Effector memory CD4-positive, alpha-beta T cell (primary cell): ENCODE measurements around the gene GLRA3.
"Not testable (repeated sequence)": the region's sequence is repeated elsewhere in the genome, so short reads cannot be mapped to it uniquely, and the experiment has no call there.

Experiments used
- DNase-seq, 3 donors: peaks; one replicate each; pipeline ENCODE4 v3.0.0-alpha.2; 2020
- H3K27ac ChIP-seq: 2 replicates; pipeline ENCODE4 v1.7.0; 2013; ENCODE audit warnings: mild to moderate bottlenecking, low read length, moderate library complexity; ENCODE audit not compliant: insufficient read depth, poor library complexity, severe bottlenecking
- H3K27me3 ChIP-seq: replicated peaks from 2 replicates; pipeline ENCODE4 v1.7.0; 2013; ENCODE audit warnings: mild to moderate bottlenecking, low read length; ENCODE audit not compliant: insufficient read depth, control insufficient read depth, poor library complexity, severe bottlenecking
- H3K36me3 ChIP-seq: 2 replicates; pipeline ENCODE4 v1.7.0; 2013; ENCODE audit warnings: mild to moderate bottlenecking, low read length, moderate library complexity; ENCODE audit not compliant: control insufficient read depth, insufficient read depth
- H3K4me1 ChIP-seq: 2 replicates; pipeline ENCODE4 v1.7.0; 2013; ENCODE audit warnings: low read length, mild to moderate bottlenecking; ENCODE audit not compliant: control insufficient read depth, insufficient read depth, poor library complexity, severe bottlenecking
- H3K4me3 ChIP-seq: 2 replicates; pipeline ENCODE4 v1.7.0; 2013; ENCODE audit warnings: low read length, low read depth, mild to moderate bottlenecking; ENCODE audit not compliant: insufficient read depth, poor library complexity, severe bottlenecking
- H3K9me3 ChIP-seq: 2 replicates; pipeline ENCODE4 v1.7.0; 2013; ENCODE audit warnings: mild to moderate bottlenecking, low read length, moderate library complexity; ENCODE audit not compliant: control insufficient read depth
- total RNA-seq, 3 donors: gene quantifications; one replicate each; lab custom pipeline; 2026; lab: John Stamatoyannopoulos, UW

The GLRA3 gene
- total RNA-seq = 0 reads per million in 3 donors

DNA sequence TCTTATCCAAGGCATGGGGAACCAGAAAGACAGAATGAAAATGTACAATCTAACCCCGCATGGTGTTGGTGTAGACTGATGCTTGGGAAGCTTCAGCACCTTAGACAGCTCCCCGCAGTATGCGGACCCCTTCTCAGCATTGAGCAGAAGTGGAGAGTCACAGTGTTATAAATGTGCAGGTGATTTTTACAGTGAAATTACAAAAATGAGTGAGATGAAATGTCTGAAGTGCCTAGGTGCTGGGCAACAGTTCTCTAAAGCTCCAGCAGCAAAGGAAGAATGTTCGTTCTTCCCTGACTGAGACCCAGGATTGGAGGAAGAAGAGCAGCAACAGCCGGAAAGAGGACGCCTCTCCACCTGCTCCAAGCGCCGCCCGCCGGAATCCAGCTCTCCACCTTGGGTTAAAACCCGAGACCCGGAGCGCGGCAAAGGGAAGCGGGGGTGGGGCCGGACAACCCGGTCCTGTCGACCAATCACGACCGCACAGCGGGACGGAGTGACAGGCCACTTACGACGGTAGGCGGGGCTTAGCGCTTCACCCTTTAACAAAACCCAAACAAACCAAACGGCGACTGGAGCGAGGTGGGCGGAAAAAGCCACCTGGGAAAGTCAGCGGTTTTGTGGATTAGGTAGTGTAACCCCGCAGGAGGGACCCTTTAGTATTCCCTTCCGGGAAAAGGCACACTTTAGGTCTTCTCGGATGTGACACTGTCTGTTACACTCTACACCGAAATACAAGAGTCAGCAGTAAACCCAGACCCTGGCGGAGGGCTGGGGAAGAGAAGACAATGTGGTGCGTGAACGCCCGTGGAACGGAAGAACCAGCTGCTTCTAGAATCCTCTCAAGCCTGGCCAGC lies at the start of gene GLRA3:
TSS of gene GLRA3 (minus strand) at position 403 of the 857 bp plus-strand sequence. CDS start 436 bp downstream, outside the sequence.
- Histone ChIP-seq H3K4me3 (no peak within 1 kb of the TSS), H3K4me1 (no peaks in the 10 kb centered on the region), H3K27me3 (no peaks in the 10 kb centered on the region), H3K27ac (no peak within 1 kb of the TSS), H3K9me3 (no peaks in the 10 kb centered on the region), H3K36me3 (no peaks in the 10 kb centered on the region)
- DNase-seq = no peak

- Histone ChIP-seq H3K9me3 (no peaks in the 10 kb centered on the region), H3K27me3 (no peaks in the 10 kb centered on the region), H3K27ac (no peak overlapping the region), H3K4me3 (no peak overlapping the region), H3K36me3 (no peaks in the 10 kb centered on the region), H3K4me1 (no peaks in the 10 kb centered on the region)
- DNase-seq = no peak
Measured at GRCh38 chr4:174874898-174875297, 45.9 kb upstream of the GLRA3 start.

GRCh38 chr4:174873931-174874330 lies 44.9 kb upstream of the GLRA3 start:
- Histone ChIP-seq H3K36me3 (no peaks in the 10 kb centered on the region), H3K27me3 (no peaks in the 10 kb centered on the region), H3K4me3 (no peak overlapping the region), H3K9me3 (no peaks in the 10 kb centered on the region), H3K4me1 (no peaks in the 10 kb centered on the region), H3K27ac (no peak overlapping the region)
- no peak for DNase-seq

GRCh38 chr4:174873146-174873545 lies 44.1 kb upstream of the GLRA3 start:
- not testable (repeated sequence) for H3K4me1 ChIP-seq, H3K4me3 ChIP-seq, H3K9me3 ChIP-seq, DNase-seq, H3K27ac ChIP-seq, H3K36me3 ChIP-seq, H3K27me3 ChIP-seq

GRCh38 chr4:174871407-174871806 lies 42.4 kb upstream of the GLRA3 start:
- H3K27ac ChIP-seq = no peak overlapping the region
- no peak overlapping the region for H3K4me3 ChIP-seq
- no peaks in the 10 kb centered on the region for H3K27me3 ChIP-seq
- H3K9me3 ChIP-seq = no peaks in the 10 kb centered on the region
- DNase-seq = no peak
- no peaks in the 10 kb centered on the region for H3K4me1 ChIP-seq
- H3K36me3 ChIP-seq = no peaks in the 10 kb centered on the region

- no peak for DNase-seq
- no peaks in the 10 kb centered on the region for H3K36me3 ChIP-seq
- no peak overlapping the region for H3K4me3 ChIP-seq
- no peaks in the 10 kb centered on the region for H3K4me1 ChIP-seq
- H3K27me3 ChIP-seq = no peaks in the 10 kb centered on the region
- H3K9me3 ChIP-seq = no peaks in the 10 kb centered on the region
- H3K27ac ChIP-seq = no peak overlapping the region
Measured at GRCh38 chr4:174870311-174870710, 41.3 kb upstream of the GLRA3 start.

- Histone ChIP-seq H3K27me3 (no peaks in the 10 kb centered on the region), H3K4me1 (no peaks in the 10 kb centered on the region), H3K36me3 (no peaks in the 10 kb centered on the region), H3K27ac (no peak overlapping the region), H3K9me3 (no peaks in the 10 kb centered on the region), H3K4me3 (no peak overlapping the region)
- no peak for DNase-seq
Measured at GRCh38 chr4:174869339-174869738, 40.3 kb upstream of the GLRA3 start.

- no peaks in the 10 kb centered on the region for H3K36me3 ChIP-seq
- H3K27me3 ChIP-seq = no peaks in the 10 kb centered on the region
- no peaks in the 10 kb centered on the region for H3K9me3 ChIP-seq
- no peak overlapping the region for H3K4me3 ChIP-seq
- no peak overlapping the region for H3K27ac ChIP-seq
- no peak for DNase-seq
- H3K4me1 ChIP-seq = no peaks in the 10 kb centered on the region
Measured at GRCh38 chr4:174867903-174868302, 38.9 kb upstream of the GLRA3 start.

GRCh38 chr4:174865418-174865985 lies 36.5 kb upstream of the GLRA3 start:
- no peak for DNase-seq
- no peaks in the 10 kb centered on the region for H3K36me3 ChIP-seq
- H3K27me3 ChIP-seq = no peaks in the 10 kb centered on the region
- no peaks in the 10 kb centered on the region for H3K9me3 ChIP-seq
- no peak overlapping the region for H3K4me3 ChIP-seq
- no peaks in the 10 kb centered on the region for H3K4me1 ChIP-seq
- no peak overlapping the region for H3K27ac ChIP-seq

DNA sequence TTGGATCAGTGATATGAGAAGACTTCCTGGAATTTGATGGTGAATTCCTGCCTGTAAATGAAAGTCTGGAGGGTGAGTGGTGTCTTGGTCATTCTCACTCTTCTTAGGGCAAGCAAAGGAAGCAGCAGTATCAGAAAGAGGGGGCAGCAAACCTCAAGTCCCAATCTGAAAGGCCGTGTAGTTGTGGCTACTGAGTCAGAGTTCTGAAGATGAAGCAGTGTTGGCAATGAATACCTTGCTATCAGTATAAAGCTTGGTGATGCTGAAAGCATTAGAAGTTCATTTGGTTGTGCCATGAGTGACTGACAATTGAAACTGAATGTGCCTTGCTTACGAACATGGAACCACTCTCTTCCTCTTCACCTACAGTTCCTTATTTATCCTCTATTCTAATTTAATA lies 35.0 kb upstream of the GLRA3 start:
- no peaks in the 10 kb centered on the region for H3K27me3 ChIP-seq
- no peaks in the 10 kb centered on the region for H3K9me3 ChIP-seq
- DNase-seq = no peak
- no peak overlapping the region for H3K4me3 ChIP-seq
- H3K36me3 ChIP-seq = no peaks in the 10 kb centered on the region
- H3K27ac ChIP-seq = no peak overlapping the region
- no peaks in the 10 kb centered on the region for H3K4me1 ChIP-seq
